HG03575 (cell line): ENCODE measurements around the gene USP11.
"Not testable (repeated sequence)": the region's sequence is repeated elsewhere in the genome, so short reads cannot be mapped to it uniquely, and the experiment has no call there.

Experiments used
- ATAC-seq: cut with Tn5 transposase; IDR thresholded peaks from one replicate; pipeline ENCODE4 v1.9.1; 2021; ENCODE audit not compliant: unreplicated experiment, insufficient number of reproducible peaks, low FRiP score; ENCODE audit errors: extremely low read depth

The USP11 gene

GRCh38 chrX:47239898-47240545 lies 7.2 kb downstream of the USP11 start:
- ATAC-seq = no peak

- ATAC-seq = no peak
These were observed 7.8 kb downstream of the USP11 start for GRCh38 chrX:47240619-47241018.

- no peak for ATAC-seq
These were observed 8.6 kb downstream of the USP11 start for GRCh38 chrX:47241201-47242011.

GRCh38 chrX:47242321-47242720 lies 9.5 kb downstream of the USP11 start:
- ATAC-seq = no peak

GRCh38 chrX:47243351-47243750 lies 10.5 kb downstream of the USP11 start:
- ATAC-seq = no peak

GRCh38 chrX:47244676-47245075 lies 11.9 kb downstream of the USP11 start:
- no peak for ATAC-seq

GRCh38 chrX:47245156-47245555 lies 12.3 kb downstream of the USP11 start:
- no peak for ATAC-seq

GRCh38 chrX:47247206-47247998 lies 14.6 kb downstream of the USP11 start:
- ATAC-seq = no peak

- ATAC-seq = no peak
These were observed 15.2 kb downstream of the USP11 start for GRCh38 chrX:47247999-47248320.

- no peak for ATAC-seq
These were observed 15.8 kb downstream of the USP11 start for GRCh38 chrX:47248576-47248975.

- ATAC-seq = no peak
These were observed 17.2 kb downstream of the USP11 start for GRCh38 chrX:47250017-47250347.

- ATAC-seq = not testable (repeated sequence)
These were observed 24.8 kb downstream of the USP11 start for GRCh38 chrX:47257620-47258019.

- ATAC-seq = no peak
These were observed 31.8 kb downstream of the USP11 start for GRCh38 chrX:47264483-47265173.

- no peak for ATAC-seq
These were observed 33.8 kb downstream of the USP11 start for GRCh38 chrX:47266643-47267042.

- no peak for ATAC-seq
These were observed 39.2 kb downstream of the USP11 start for GRCh38 chrX:47272013-47272408.

GRCh38 chrX:47273011-47273730 lies 40.4 kb downstream of the USP11 start:
- no peak for ATAC-seq

GRCh38 chrX:47278691-47279090 lies 45.9 kb downstream of the USP11 start:
- no peak for ATAC-seq

- ATAC-seq = no peak
These were observed 50.4 kb downstream of the USP11 start for GRCh38 chrX:47283015-47283771.
